ENCODE measurements around the gene PPIL6.

DNA sequence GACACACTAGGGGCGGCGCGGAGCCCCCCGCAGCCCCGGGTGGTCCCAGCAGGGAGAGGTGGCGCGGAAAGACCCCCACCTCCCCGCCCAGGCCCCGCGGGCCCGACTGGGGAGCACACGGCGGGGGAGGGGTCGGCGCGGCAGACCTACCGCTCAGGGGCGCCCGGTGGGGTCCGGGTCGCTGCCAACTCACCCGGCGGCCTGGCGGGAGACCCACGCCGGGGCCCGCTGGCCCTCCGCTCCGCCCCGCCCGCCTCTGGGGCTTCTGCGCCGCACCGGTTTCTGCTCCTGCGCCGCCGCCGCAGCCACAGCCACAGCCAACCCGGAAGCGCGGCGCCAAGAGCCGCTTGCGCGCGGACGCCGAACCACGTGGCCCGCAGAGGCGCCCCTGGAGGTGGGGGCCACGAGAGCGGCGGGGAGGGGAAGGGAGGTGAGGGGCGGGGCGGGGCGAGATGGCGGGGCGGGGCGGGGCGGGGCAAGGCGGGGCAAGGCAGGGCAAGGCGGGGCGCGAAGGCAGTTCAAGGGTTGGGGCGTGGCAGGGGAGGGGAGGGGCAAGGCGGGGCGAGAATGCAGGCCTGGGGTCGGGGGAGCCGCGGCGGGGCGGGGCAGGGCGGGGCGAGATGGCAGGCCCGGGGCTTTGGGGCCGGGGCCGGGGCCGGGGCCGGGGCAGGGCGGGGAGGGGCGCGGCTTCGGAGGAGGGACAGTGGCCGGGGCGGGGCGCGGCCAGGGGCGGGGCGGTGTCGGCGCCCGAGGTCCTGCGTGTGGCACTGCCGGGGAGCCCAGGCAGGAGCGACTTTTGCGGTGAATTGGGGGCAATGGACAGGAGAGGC is 42.7 kb upstream of the PPIL6 start, which contains the start of gene ZBTB24:
- TF ChIP-seq EZH2 (optimal IDR thresholded peaks at IDR 0.05; ENCODE audit: low read depth, low read length) (no peak), EZH2phosphoT487 (IDR thresholded peaks at IDR 0.05; ENCODE audit: low read length) (no peak)
- TF ChIP-seq, protein P1, sequence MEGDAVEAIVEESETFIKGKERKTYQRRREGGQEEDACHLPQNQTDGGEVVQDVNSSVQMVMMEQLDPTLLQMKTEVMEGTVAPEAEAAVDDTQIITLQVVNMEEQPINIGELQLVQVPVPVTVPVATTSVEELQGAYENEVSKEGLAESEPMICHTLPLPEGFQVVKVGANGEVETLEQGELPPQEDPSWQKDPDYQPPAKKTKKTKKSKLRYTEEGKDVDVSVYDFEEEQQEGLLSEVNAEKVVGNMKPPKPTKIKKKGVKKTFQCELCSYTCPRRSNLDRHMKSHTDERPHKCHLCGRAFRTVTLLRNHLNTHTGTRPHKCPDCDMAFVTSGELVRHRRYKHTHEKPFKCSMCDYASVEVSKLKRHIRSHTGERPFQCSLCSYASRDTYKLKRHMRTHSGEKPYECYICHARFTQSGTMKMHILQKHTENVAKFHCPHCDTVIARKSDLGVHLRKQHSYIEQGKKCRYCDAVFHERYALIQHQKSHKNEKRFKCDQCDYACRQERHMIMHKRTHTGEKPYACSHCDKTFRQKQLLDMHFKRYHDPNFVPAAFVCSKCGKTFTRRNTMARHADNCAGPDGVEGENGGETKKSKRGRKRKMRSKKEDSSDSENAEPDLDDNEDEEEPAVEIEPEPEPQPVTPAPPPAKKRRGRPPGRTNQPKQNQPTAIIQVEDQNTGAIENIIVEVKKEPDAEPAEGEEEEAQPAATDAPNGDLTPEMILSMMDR (IDR thresholded peaks at IDR 0.05; ENCODE audit: low read length) = no peak

Data from MM.1S (cell line).